Subcutaneous abdominal adipose tissue (tissue), 5 donors: ENCODE measurements around the gene SPATA33.
"Not testable (repeated sequence)": the region's sequence is repeated elsewhere in the genome, so short reads cannot be mapped to it uniquely, and the experiment has no call there.

ENCODE experiments used
- H3K27ac ChIP-seq: one replicate; pipeline ENCODE4 v1.7.0; 2013; ENCODE audit warnings: low read depth, mild to moderate bottlenecking, inconsistent platforms, low read length, moderate library complexity
- H3K27me3 ChIP-seq, 5 donors: one replicate each; pipeline ENCODE4 v1.7.0; 2013; ENCODE audit warnings: low read length in 5 of 5, inconsistent platforms in 1 of 5; ENCODE audit not compliant: control insufficient read depth in 5 of 5, insufficient read depth in 4 of 5
- H3K36me3 ChIP-seq, 5 donors: one replicate each; pipeline ENCODE4 v1.7.0; 2013; ENCODE audit warnings: low read length in 5 of 5; ENCODE audit not compliant: control insufficient read depth in 5 of 5, insufficient read depth in 5 of 5
- H3K4me1 ChIP-seq, 5 donors: one replicate each; pipeline ENCODE4 v1.7.0; 2013; ENCODE audit warnings: low read length in 5 of 5, mild to moderate bottlenecking in 3 of 5, moderate library complexity in 1 of 5; ENCODE audit not compliant: control insufficient read depth in 5 of 5, insufficient read depth in 5 of 5
- H3K4me3 ChIP-seq, 5 donors: one replicate each; pipeline ENCODE4 v1.7.0; 2013; ENCODE audit warnings: low read length in 5 of 5, low read depth in 1 of 5
- H3K9ac ChIP-seq, 5 donors: one replicate each; pipeline ENCODE4 v1.7.0; 2013; ENCODE audit warnings: low read length in 5 of 5, mild to moderate bottlenecking in 4 of 5, moderate library complexity in 3 of 5
- H3K9me3 ChIP-seq, 5 donors: one replicate each; pipeline ENCODE4 v1.7.0; 2013; ENCODE audit warnings: low read length in 5 of 5; ENCODE audit not compliant: control insufficient read depth in 5 of 5
- donor health status: healthy.
- donor health status: healthy.
- donor health status: healthy.
- donor health status: healthy.
- donor health status: healthy.

SPATA33 gene

GRCh38 chr16:89678258-89678657, 20.6 kb downstream of the SPATA33 start:
- peaks cover 0 to 3% (median 0%) of the 10 kb centered on the region in 5 donors for H3K9me3 ChIP-seq
- H3K27ac ChIP-seq: no peak overlapping the region
- no peaks in the 10 kb centered on the region for H3K27me3 ChIP-seq
- H3K4me1 ChIP-seq: peaks cover 0 to under 1% (median 0%) of the 10 kb centered on the region in 5 donors
- H3K36me3 ChIP-seq: peaks cover 0 to 3% (median 0%) of the 10 kb centered on the region in 5 donors
- no peak overlapping the region for H3K9ac ChIP-seq
- H3K4me3 ChIP-seq: no peak overlapping the region

- no peak overlapping the region for H3K9ac ChIP-seq
- H3K36me3 ChIP-seq: peaks cover 0 to 14% (median 8%) of the 10 kb centered on the region in 5 donors
- peaks cover 0 to 13% (median 10%) of the 10 kb centered on the region in 5 donors for H3K4me1 ChIP-seq
- H3K27ac ChIP-seq: no peak overlapping the region
- no peak overlapping the region for H3K4me3 ChIP-seq
- peaks cover 0 to 5% (median 0%) of the 10 kb centered on the region in 5 donors for H3K9me3 ChIP-seq
- no peaks in the 10 kb centered on the region for H3K27me3 ChIP-seq
Observed at GRCh38 chr16:89685916-89686315, 28.3 kb downstream of the SPATA33 start.

- Histone ChIP-seq H3K9me3 (peaks cover 0 to 5% (median 0%) of the 10 kb centered on the region in 5 donors), H3K36me3 (peaks cover 0 to 19% (median 13%) of the 10 kb centered on the region in 5 donors), H3K27me3 (no peaks in the 10 kb centered on the region), H3K9ac (peak within 1 kb of the TSS; percentile 48 to 92 (median 78)), H3K4me3 (peak within 1 kb of the TSS; percentile 80 to 90 (median 87)), H3K4me1 (peaks cover 0 to 13% (median 10%) of the 10 kb centered on the region in 5 donors), H3K27ac (peak within 1 kb of the TSS; percentile 76)
Observed at GRCh38 chr16:89686520-89687091, 29.0 kb downstream of the SPATA33 start, which contains the start of gene CDK10. Gene CDK10 (plus strand): TSS chr16:89686689. CDS start chr16:89686711, 22 bp downstream.

- H3K27me3 ChIP-seq: no peaks in the 10 kb centered on the region
- H3K9ac ChIP-seq: peak overlapping the region; percentile 48 to 92 (median 78)
- H3K4me1 ChIP-seq: peaks cover 0 to 13% (median 10%) of the 10 kb centered on the region in 5 donors
- H3K9me3 ChIP-seq: peaks cover 0 to 5% (median 0%) of the 10 kb centered on the region in 5 donors
- H3K36me3 ChIP-seq: peaks cover 0 to 26% (median 19%) of the 10 kb centered on the region in 5 donors
- peak overlapping the region; percentile 80 to 90 (median 87) for H3K4me3 ChIP-seq
- peak overlapping the region; percentile 76 for H3K27ac ChIP-seq
Observed at GRCh38 chr16:89687092-89687940, 29.7 kb downstream of the SPATA33 start.

GRCh38 chr16:89688395-89688794, 30.8 kb downstream of the SPATA33 start:
- Histone ChIP-seq H3K36me3 (peaks cover 0 to 30% (median 26%) of the 10 kb centered on the region in 5 donors), H3K4me3 (no peak overlapping the region), H3K27me3 (no peaks in the 10 kb centered on the region), H3K9ac (no peak overlapping the region), H3K9me3 (peaks cover 0 to 5% (median 0%) of the 10 kb centered on the region in 5 donors), H3K4me1 (peaks cover 0 to 13% (median 10%) of the 10 kb centered on the region in 5 donors), H3K27ac (no peak overlapping the region)

- H3K36me3 ChIP-seq: peaks cover 0 to 38% (median 34%) of the 10 kb centered on the region in 5 donors
- peaks cover 0 to 13% (median 10%) of the 10 kb centered on the region in 5 donors for H3K4me1 ChIP-seq
- peaks cover 0 to 5% (median 0%) of the 10 kb centered on the region in 5 donors for H3K9me3 ChIP-seq
- no peak overlapping the region for H3K4me3 ChIP-seq
- H3K9ac ChIP-seq: no peak overlapping the region
- H3K27ac ChIP-seq: no peak overlapping the region
- H3K27me3 ChIP-seq: no peaks in the 10 kb centered on the region
Observed at GRCh38 chr16:89689142-89689541, 31.5 kb downstream of the SPATA33 start.

GRCh38 chr16:89689621-89690020, 32.0 kb downstream of the SPATA33 start:
- Histone ChIP-seq H3K4me1 (peaks cover 0 to 13% (median 10%) of the 10 kb centered on the region in 5 donors), H3K36me3 (peaks cover 0 to 42% (median 38%) of the 10 kb centered on the region in 5 donors)
- H3K27ac ChIP-seq, H3K27me3 ChIP-seq, H3K4me3 ChIP-seq, H3K9me3 ChIP-seq, H3K9ac ChIP-seq: not testable (repeated sequence)

- peaks cover 0 to 48% (median 45%) of the 10 kb centered on the region in 5 donors for H3K36me3 ChIP-seq
- no peaks in the 10 kb centered on the region for H3K9me3 ChIP-seq
- no peak overlapping the region for H3K27ac ChIP-seq
- H3K4me1 ChIP-seq: peaks cover 0 to 13% (median 10%) of the 10 kb centered on the region in 5 donors
- H3K9ac ChIP-seq: no peak overlapping the region
- H3K4me3 ChIP-seq: no peak overlapping the region
- H3K27me3 ChIP-seq: no peaks in the 10 kb centered on the region
Observed at GRCh38 chr16:89690392-89690901, 32.8 kb downstream of the SPATA33 start.

- Histone ChIP-seq H3K9ac (no peak overlapping the region), H3K4me1 (peaks cover 0 to 10% (median 10%) of the 10 kb centered on the region in 5 donors), H3K9me3 (no peaks in the 10 kb centered on the region), H3K27me3 (no peaks in the 10 kb centered on the region), H3K27ac (no peak overlapping the region), H3K36me3 (peaks cover 0 to 54% (median 52%) of the 10 kb centered on the region in 5 donors), H3K4me3 (no peak overlapping the region)
Observed at GRCh38 chr16:89691231-89691985, 33.8 kb downstream of the SPATA33 start.
